ENCODE results near the gene TBC1D20.
"Not testable (repeated sequence)": the region's sequence is repeated elsewhere in the genome, so short reads cannot be mapped to it uniquely, and the experiment has no call there.

The TBC1D20 gene

DNA sequence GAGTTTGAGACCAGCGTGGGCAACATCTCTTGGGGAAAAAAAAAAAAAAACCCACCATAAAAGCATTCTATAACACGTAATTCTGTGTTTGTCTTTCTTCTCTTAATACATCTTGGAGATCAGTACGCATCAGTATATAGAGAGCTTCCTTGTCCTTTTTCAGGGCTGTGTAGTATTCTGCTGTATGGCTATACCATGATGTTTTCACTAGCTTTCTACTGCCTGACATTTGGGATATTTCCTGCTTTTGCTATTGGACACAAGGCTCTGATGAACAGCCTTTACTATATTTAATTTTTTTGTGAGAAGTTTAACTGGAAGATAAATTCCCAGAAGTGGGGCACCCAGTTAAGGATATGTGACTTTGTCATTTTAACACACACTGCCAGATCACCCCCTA, 74.8 kb downstream of the TBC1D20 start:
- Histone ChIP-seq H3K4me1 (ENCODE audit: control insufficient read depth, low read depth, low read length) (no peaks in the 10 kb centered on the region), H3K9me3 (ENCODE audit: control insufficient read depth, low read depth, low read length) (no peaks in the 10 kb centered on the region), H3K4me3 (ENCODE audit: low read length) (no peak overlapping the region), H3K27ac (ENCODE audit: low read length) (no peak overlapping the region), H3K36me3 (ENCODE audit: control insufficient read depth, low read depth, low read length) (peaks cover 5% of the 10 kb centered on the region), H3K9ac (ENCODE audit: low read length) (no peak overlapping the region), H3K27me3 (ENCODE audit: control insufficient read depth, insufficient read depth, low read length) (peaks cover 8% of the 10 kb centered on the region)

DNA sequence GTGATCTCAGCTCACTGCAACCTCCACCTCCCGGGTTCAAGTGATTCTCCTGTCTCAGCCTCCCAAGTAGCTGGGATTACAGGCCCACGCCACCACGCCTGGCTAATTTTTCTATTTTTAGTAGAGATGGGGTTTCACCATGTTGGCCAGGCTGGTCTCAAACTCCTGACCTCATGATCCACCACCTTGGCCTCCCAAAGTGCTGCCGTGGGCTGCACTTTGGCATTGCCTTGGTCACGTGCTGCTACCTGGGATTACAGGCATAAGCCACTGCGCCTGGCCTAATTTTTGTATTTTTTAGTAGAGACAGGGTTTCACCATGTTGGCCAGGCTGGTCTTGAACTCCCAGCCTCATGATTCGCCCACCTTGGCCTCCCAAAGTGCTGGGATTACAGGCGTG, 75.7 kb downstream of the TBC1D20 start:
- not testable (repeated sequence) for H3K4me3 ChIP-seq (ENCODE audit: low read length); H3K4me1 ChIP-seq (ENCODE audit: control insufficient read depth, low read depth, low read length); H3K9me3 ChIP-seq (ENCODE audit: control insufficient read depth, low read depth, low read length); H3K36me3 ChIP-seq (ENCODE audit: control insufficient read depth, low read depth, low read length); H3K27ac ChIP-seq (ENCODE audit: low read length); H3K9ac ChIP-seq (ENCODE audit: low read length)
- peaks cover 14% of the 10 kb centered on the region for H3K27me3 ChIP-seq (ENCODE audit: control insufficient read depth, insufficient read depth, low read length)

All from iPS-18a (cell line).